D721Med (cell line): Measurements from ENCODE around the gene FOXP1.

ENCODE experiments used
- DNase-seq: peaks from one replicate; pipeline ENCODE4 v3.0.0; 2011; ENCODE audit warnings: low spot score; ENCODE audit not compliant: insufficient read length
- FAIRE-seq: peaks from 2 replicates; lab custom pipeline; 2011; peaks lifted over from hg19 to GRCh38; lab: Jason Lieb, UNC
- TF ChIP-seq, protein P1 (sequence below): IDR thresholded peaks from 2 replicates; pipeline ENCODE4 v1.5.1; 2012; ENCODE audit warnings: mild to moderate bottlenecking, control low read depth; ENCODE audit not compliant: insufficient read depth; ENCODE audit errors: missing control alignments

The FOXP1 gene

DNA sequence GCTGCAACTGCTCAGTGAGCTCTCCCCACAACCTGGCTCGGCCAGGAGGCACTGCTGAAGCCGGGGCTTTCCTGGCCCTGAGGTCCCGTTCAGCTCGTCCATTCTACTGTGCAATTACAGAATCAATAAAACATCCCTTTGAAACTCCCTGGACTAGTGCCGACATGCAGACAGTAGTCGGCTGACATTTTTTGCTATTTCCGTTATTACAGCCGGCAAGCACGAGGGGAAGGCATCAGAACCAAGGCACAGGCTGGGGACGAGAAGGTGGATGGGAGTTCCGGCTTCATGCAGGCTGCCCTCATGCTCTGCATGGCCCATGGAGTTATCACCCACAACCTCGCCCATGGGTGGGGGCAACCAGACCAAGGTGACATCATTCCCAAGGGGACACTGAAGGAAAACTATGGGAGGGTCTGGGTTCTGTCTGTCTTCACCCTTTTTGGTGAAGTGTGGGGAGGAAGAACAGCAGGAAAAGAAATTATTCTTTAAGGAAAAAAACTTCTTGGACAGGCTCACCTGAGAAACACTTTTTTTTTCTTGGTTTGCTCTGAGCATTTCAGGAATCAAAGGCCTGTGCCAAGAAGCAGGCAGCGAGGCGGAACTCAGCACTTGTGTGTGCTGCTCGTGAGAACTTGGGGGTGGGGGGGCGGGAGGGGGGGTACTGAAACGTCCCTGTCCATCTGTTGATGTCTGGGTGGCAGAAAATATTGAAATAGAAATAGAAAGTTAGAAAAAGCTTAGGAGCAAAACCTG lies 154.5 kb downstream of the FOXP1 start:
- FAIRE-seq (no peak), DNase-seq (no peak)
- TF ChIP-seq, protein P1, sequence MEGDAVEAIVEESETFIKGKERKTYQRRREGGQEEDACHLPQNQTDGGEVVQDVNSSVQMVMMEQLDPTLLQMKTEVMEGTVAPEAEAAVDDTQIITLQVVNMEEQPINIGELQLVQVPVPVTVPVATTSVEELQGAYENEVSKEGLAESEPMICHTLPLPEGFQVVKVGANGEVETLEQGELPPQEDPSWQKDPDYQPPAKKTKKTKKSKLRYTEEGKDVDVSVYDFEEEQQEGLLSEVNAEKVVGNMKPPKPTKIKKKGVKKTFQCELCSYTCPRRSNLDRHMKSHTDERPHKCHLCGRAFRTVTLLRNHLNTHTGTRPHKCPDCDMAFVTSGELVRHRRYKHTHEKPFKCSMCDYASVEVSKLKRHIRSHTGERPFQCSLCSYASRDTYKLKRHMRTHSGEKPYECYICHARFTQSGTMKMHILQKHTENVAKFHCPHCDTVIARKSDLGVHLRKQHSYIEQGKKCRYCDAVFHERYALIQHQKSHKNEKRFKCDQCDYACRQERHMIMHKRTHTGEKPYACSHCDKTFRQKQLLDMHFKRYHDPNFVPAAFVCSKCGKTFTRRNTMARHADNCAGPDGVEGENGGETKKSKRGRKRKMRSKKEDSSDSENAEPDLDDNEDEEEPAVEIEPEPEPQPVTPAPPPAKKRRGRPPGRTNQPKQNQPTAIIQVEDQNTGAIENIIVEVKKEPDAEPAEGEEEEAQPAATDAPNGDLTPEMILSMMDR = no peak

DNA sequence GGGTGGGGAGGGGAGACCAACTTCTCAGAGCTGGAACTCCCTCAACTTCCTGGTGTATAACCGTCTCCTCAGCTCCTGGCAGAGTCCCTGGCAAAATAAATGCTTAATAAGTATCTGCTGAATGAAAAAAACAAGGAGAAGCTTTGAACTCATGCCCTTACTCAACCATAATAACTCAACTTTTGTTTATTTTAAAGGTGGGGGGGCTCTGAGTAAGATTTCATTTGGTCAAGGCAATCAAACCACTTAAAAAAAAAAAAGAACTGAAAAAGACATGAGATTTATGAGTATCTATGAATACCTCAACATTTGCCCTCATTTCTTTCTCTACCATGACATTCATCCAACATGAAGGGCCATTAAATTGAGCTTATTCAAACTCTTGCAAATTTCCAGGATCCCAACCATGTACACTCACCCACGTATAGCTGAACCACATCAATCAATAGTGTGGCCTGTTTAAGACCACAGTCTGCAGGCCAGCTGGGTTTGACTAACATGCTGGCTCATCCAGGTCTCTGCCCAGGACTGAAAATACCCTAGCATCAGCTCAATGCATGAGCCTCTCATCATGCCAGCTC lies 157.9 kb downstream of the FOXP1 start:
- no peak for FAIRE-seq
- TF ChIP-seq, protein P1 = no peak
- DNase-seq = no peak

DNA sequence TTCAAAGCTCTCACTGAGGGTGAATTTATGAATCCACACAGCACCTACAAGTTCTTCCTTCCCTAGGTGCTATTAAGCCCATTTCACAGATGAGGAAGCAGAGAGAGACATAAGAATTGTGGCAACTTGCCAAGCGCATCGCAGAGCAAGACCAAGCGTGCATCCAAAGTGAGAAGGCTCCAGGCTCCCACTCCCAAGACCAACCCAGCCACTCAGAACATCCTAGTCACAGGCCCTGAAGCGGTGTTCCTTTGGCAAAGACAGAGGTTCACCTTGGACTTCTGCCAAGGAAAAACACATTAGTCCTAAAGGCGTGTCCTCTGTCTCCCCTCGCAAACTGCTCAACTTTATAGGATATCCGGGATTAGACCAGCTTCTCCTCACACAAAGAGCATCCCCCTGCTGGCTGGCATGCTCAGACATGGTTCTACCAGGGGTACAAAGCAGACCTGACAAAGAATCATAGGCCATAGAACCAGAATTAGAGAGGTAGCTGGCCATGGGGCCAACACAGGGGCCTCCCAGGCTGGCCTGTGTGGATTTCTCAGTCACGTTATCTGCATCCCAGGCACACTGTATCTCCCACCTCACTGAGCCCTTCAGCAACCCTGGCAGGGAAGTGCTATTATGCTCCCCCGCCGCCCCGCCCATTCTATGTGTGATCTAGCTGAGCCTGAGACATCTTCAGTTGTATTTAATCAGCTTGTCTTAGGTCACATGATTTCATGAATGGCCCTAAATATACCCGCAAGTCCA lies 160.2 kb downstream of the FOXP1 start:
- no peak for DNase-seq
- TF ChIP-seq, protein P1 = peak; percentile 38
- no peak for FAIRE-seq

DNA sequence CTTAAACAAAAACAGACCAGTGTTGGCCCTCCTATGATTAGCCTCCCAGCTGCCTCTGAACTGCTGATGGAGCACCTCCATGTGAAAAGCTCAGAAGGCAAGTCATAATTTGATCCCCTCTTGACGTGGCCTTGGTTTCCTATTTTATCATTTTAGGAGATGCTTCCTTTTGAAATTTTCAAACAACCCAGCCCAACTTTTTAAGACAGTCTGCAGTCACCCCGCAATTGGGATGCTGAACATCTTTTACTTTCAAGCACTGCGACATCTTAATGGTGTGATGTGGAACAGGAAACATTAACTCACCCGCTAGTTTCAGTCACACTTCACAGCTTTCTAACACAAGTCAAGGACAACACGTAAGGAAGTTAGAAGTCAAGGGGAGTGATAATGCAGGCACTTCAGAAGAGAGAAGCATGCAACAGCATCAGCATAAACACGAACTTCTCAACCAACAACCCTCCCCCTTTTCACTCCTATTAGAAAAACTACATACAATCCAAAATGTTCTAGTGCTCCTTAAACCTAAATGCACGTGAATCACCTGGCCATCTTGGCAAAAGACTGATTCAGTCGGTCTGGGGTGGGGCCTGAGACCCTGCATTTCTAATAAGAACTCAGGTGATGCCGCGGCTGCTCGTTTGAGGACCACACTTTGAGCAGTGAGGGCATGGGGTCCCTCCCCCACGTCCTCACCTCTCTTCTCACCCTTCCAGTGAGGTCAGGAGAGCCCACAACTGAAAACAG lies 161.5 kb downstream of the FOXP1 start:
- TF ChIP-seq, protein P1 = no peak
- FAIRE-seq (no peak), DNase-seq (no peak)

DNA sequence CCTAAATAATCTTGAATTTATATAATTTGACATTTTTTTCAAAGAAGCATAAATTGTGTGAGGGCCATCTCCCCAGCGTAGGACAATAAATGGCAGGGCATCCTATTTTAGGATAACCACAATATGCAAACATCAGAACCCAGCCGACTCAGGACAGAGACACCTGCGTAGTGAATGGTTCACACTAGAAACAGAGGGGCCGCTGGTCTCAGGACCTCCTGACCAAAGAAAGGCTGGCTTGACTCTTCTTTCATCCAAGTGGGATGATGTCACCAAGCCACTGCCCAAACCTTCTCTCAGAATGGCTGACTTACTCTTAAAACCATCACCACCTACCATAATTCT lies 162.1 kb downstream of the FOXP1 start:
- DNase-seq (no peak), FAIRE-seq (no peak)
- TF ChIP-seq, protein P1 = no peak

DNA sequence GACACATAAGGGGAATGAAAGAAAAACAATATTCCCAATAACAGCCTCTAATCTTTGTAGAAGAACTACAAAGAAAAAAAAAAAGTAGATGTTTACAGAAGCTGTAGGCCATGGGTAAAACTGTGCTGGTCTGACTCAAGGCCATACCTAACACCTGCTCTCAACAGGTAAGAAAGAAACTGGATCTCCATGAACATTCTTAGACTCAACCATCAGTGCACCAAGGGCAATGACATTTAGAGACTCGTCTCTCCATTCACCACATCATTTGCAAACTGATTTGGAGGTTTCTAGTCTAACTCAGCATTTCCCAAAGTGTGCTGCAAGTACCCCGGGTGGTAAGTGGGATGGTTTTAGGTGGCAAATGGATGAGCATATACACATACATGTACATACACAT lies 164.2 kb downstream of the FOXP1 start:
- DNase-seq (no peak), FAIRE-seq (no peak)
- TF ChIP-seq, protein P1 = no peak
